Measurements from ENCODE around the gene VIPAS39. TPM values are rescaled to one million over a fixed set of nuclear protein-coding genes. Genes with fewer than 3 reads are reported as not detected.
A peak's percentile ranks its signal among the peaks of the same experiment; 100 is the strongest.

VIPAS39 gene
- total RNA-seq, 1 donor from 2014 or later, result 38.1 TPM

- DNase-seq, result no peak
Observed at GRCh38 chr14:77403768-77404167, 53.6 kb downstream of the VIPAS39 start.

GRCh38 chr14:77400216-77400615 is 57.2 kb downstream of the VIPAS39 start:
- DNase-seq, result no peak

GRCh38 chr14:77390188-77390587 is 67.2 kb downstream of the VIPAS39 start:
- no peak for DNase-seq

- DNase-seq, result no peak
Observed at GRCh38 chr14:77378701-77379100, 78.7 kb downstream of the VIPAS39 start.

- DNase-seq, result no peak
Observed at GRCh38 chr14:77377502-77377844, 79.9 kb downstream of the VIPAS39 start.

- peak; percentile 92 for DNase-seq
Observed at GRCh38 chr14:77376771-77377501, 80.5 kb downstream of the VIPAS39 start, which contains the start of the genes SAMD15 and TMED8. SAMD15 (plus strand) TSS chr14:77377379; CDS start chr14:77377419, 40 bp downstream. TMED8 (minus strand) TSS chr14:77377094; CDS start chr14:77377053, 41 bp downstream.

Other genes starting within 250 kb of the VIPAS39 start
- gene NGB, start 186.4 kb downstream of the VIPAS39 start, total RNA-seq, result 0.05 TPM in 1 of 2 replicates, not detected in the other
- gene POMT2, start 136.7 kb downstream of the VIPAS39 start, total RNA-seq, result 8.5 and 14.7 TPM in 2 replicates
- gene GSTZ1, start 136.6 kb downstream of the VIPAS39 start, total RNA-seq, result 31.3 and 34.2 TPM in 2 replicates
- gene TMED8, start 80.5 kb downstream of the VIPAS39 start, total RNA-seq, result 11.2 and 12.9 TPM in 2 replicates
- 0.88 and 1.0 TPM in 2 replicates for gene SAMD15, start 80.2 kb downstream of the VIPAS39 start, total RNA-seq
- under 0.01 TPM in 1 of 2 replicates, not detected in the other for gene NOXRED1, start 34.1 kb downstream of the VIPAS39 start, total RNA-seq
- gene AHSA1, start 492 bp upstream of the VIPAS39 start, total RNA-seq, result 106 and 187 TPM in 2 replicates
- gene ISM2, start 41.2 kb upstream of the VIPAS39 start, total RNA-seq, result 0.14 and 0.17 TPM in 2 replicates
- gene SPTLC2, start 159.0 kb upstream of the VIPAS39 start, total RNA-seq, result 104 and 143 TPM in 2 replicates

Measured in dermis blood vessel endothelial cell (primary cell).